Right lobe of liver (tissue), 6 donors: ENCODE results near the gene CRB1. TPM values are rescaled to one million over a fixed set of nuclear protein-coding genes. Genes with fewer than 3 reads are reported as not detected.

Experiments used
- ATAC-seq, 4 donors: fragments of 200-7000 bp; cut with Tn5 transposase; one replicate each; pipeline ENCODE4 v1.9.1; 2020; ENCODE audit warnings: mild to moderate bottlenecking in 4 of 4, moderate library complexity in 4 of 4
- DNase-seq, 3 donors: peaks; one replicate each; pipeline ENCODE4 v3.0.0-alpha.2; 2020
- H3K27ac ChIP-seq, 3 donors: fragments of 200-600 bp; one replicate each; pipeline ENCODE4 v1.8.0; 2022
- H3K27me3 ChIP-seq, 2 donors: fragments of 200-600 bp; one replicate each; pipeline ENCODE4 v1.8.0; 2022
- H3K36me3 ChIP-seq, 4 donors: fragments of 200-600 bp; sonication (generic) in 1 of 4; one replicate each; pipeline versions ENCODE4 v1.5.1 to v1.8.0; 2017 to 2022; ENCODE audit warnings: control low read depth in 1 of 4
- H3K4me1 ChIP-seq, 4 donors: fragments of 200-600 bp; sonication (generic) in 1 of 4; one replicate each; pipeline versions ENCODE4 v1.5.1 to v1.8.0; 2017 to 2022; ENCODE audit warnings: control low read depth in 1 of 4
- H3K4me3 ChIP-seq, 3 donors: fragments of 200-600 bp; one replicate each; pipeline ENCODE4 v1.8.0; 2022
- H3K9me3 ChIP-seq, 4 donors: fragments of 200-600 bp; sonication (generic) in 1 of 4; one replicate each; pipeline versions ENCODE4 v1.5.1 to v1.8.0; 2017 to 2022; ENCODE audit warnings: control low read depth in 1 of 4
- POLR2A ChIP-seq: fragments of 450-650 bp; IDR thresholded peaks from one replicate; pipeline ENCODE4 v1.6.1; 2017; ENCODE audit warnings: antibody characterized with exemption, mild to moderate bottlenecking
- WGBS: methylation state at CpG from one replicate; pipeline ENCODE4 v1.1.6; 2018; ENCODE audit warnings: low coverage, low lambda C conversion rate; ENCODE audit not compliant: insufficient coverage; ENCODE audit errors: missing lambda C conversion rate; 5-methylcytosine and 5-hydroxymethylcytosine counted together
- intact Hi-C, 2 donors: fragments of 100-400 bp; cut with DNase I; formaldehyde crosslinking; loops; one replicate each; pipeline versions ENCODE4 v1.11.2 to v1.14.1; 2022
- total RNA-seq, 6 experiments: library from RNA; depleted of rRNA in 2 of 6; stranded (reverse); fragments of >200 nt in 2 of 6; fragmentation: NEBNext Ultra II Directional in 3 of 6; extraction: Animal tissue kit (Norgen Biotek cat#: 25700) in 3 of 6; gene quantifications; one replicate each; pipeline versions ENCODE4 v1.1.0 to v1.2.4, GENCODE V29; 2016 to 2023
- TF ChIP-seq, protein P1 (sequence below), 4 donors: fragments of 200-600 bp in 3 of 4; fragments of 450-650 bp in 1 of 4; IDR thresholded peaks; one replicate each; pipeline versions ENCODE4 v1.5.1 to v1.8.0; 2016 to 2022; ENCODE audit warnings: antibody characterized with exemption in 4 of 4, mild to moderate bottlenecking in 2 of 4
- donor health status: DM: no; HTN: yes; CAD: no.
- donor health status: DM: no; HTN: no; CAD: no.
- donor health status: DM: no; HTN: no; CAD: no.
- donor health status: DM: no; HTN: yes; CAD: no.
- donor health status: DM: no; HTN: yes; CAD: no.

CRB1 gene
- total RNA-seq, 6 experiments from 2014 or later, result 0.29 TPM; not detected in 5

DNA sequence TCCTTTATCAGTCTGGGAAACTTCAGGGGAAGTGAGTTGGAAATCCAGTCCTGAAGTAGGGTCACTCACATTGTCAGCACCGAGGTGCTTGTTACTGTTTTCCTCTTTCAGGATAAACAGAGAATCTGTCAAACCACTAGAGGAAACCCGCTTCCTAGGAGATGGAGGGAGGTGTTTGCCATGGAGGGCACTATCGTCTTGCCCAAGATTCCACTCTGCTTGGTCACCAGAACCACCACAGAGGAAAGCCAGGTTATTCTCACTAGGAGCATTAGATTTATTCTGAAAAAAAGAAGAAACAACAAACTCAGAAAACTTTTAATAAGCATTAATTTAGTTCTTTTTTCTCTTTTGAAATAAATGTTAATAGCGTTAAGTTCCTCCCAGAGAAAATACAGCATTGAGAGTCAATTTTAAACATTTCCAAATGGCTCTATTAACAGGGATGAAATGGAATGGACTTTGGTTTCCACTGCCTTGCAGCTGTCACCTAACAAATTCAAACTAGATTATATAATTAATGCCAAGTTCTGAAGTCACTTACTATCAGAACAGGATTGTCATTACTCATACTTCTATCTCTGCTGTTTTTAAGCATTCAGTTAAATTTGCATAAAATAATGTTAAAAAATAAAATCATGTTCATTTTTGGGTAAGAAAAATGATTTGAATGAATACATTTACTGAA, 242.8 kb downstream of the CRB1 start:
- TF ChIP-seq POLR2A, result no peak
- TF ChIP-seq, protein P1, sequence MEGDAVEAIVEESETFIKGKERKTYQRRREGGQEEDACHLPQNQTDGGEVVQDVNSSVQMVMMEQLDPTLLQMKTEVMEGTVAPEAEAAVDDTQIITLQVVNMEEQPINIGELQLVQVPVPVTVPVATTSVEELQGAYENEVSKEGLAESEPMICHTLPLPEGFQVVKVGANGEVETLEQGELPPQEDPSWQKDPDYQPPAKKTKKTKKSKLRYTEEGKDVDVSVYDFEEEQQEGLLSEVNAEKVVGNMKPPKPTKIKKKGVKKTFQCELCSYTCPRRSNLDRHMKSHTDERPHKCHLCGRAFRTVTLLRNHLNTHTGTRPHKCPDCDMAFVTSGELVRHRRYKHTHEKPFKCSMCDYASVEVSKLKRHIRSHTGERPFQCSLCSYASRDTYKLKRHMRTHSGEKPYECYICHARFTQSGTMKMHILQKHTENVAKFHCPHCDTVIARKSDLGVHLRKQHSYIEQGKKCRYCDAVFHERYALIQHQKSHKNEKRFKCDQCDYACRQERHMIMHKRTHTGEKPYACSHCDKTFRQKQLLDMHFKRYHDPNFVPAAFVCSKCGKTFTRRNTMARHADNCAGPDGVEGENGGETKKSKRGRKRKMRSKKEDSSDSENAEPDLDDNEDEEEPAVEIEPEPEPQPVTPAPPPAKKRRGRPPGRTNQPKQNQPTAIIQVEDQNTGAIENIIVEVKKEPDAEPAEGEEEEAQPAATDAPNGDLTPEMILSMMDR (IDR thresholded peaks at IDR 0.05), result no peak
- DNase-seq (no peak), ATAC-seq (peak in 2 of 4 donors; percentile 52 to 72)
- no peaks in the 10 kb centered on the region for H3K27me3 ChIP-seq
- no peak overlapping the region for H3K4me3 ChIP-seq
- no peak overlapping the region for H3K27ac ChIP-seq
- no peaks in the 10 kb centered on the region for H3K4me1 ChIP-seq
- 91% methylated on average over 4 of the region's 4 CpGs for WGBS
- H3K36me3 ChIP-seq, result peaks cover 0 to 8% (median 1%) of the 10 kb centered on the region in 4 donors
- intact Hi-C loops, result no loop called here
- no peaks in the 10 kb centered on the region for H3K9me3 ChIP-seq

DNA sequence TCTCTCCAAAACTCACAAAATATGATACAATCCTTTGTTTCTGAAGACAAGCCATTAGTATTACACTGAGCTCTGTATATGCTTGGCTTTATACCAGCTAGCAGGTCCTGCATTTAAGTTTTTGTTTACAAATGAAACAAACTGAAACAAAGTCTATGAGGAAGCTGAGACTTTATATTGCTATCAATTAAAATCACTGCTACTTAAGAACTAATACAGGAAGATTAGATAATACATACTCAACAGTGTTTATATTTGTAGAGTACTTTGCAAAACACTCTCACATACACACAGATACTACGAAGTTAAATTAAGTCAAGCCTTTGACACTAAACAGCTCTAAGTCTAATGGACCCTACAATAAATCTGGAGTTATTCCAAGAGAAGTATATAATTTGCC, 247.4 kb downstream of the CRB1 start:
- Histone ChIP-seq H3K9me3 (no peaks in the 10 kb centered on the region), H3K27ac (no peak overlapping the region), H3K4me1 (no peaks in the 10 kb centered on the region), H3K4me3 (no peak overlapping the region), H3K27me3 (no peaks in the 10 kb centered on the region), H3K36me3 (peaks cover 0 to under 1% (median 0%) of the 10 kb centered on the region in 4 donors)
- TF ChIP-seq POLR2A, result no peak
- TF ChIP-seq, protein P1 (IDR thresholded peaks at IDR 0.05), result no peak
- WGBS, result 92% methylated on average over 1 of the region's 1 CpG
- DNase-seq (no peak), ATAC-seq (no peak)
- intact Hi-C loops, result no loop called here

DNA sequence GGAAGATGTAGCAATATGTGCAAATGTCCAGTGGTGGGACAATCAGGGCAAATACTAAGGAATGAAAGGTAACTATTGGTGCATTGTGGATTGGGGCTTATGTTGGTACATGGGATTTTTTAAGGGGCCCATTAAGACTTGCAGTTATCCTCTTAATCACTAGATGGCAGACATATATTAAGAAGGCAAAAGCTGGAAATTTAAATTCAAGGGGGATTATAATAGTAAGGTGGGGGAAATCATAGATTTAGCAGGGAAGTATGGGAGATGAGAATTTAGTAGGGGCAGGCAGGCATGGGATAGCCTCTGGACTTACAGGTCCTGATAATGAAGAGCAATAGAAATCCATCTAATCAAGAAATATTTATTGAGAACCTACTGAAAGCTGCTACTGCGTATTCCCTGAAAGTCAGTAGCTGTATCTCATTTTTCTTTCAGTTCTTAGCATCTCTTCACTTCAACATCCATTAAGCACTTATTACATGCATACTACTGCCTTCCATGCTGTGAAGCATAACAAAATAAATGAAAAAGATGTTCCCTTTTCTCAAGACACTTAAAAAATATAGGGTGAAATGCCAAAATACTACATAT, 251.8 kb downstream of the CRB1 start:
- Histone ChIP-seq H3K27me3 (no peaks in the 10 kb centered on the region), H3K4me1 (no peaks in the 10 kb centered on the region), H3K9me3 (no peaks in the 10 kb centered on the region), H3K4me3 (no peak overlapping the region), H3K36me3 (no peaks in the 10 kb centered on the region), H3K27ac (no peak overlapping the region)
- ATAC-seq (peak in 2 of 4 donors; percentile 33 to 44), DNase-seq (no peak)
- WGBS, result 86% methylated on average over 1 of the region's 1 CpG
- TF ChIP-seq POLR2A, result no peak
- TF ChIP-seq, protein P1 (IDR thresholded peaks at IDR 0.05), result peak in 3 of 4 donors; percentile 41 to 45 (median 42)
- intact Hi-C loops, result no loop called here

DNA sequence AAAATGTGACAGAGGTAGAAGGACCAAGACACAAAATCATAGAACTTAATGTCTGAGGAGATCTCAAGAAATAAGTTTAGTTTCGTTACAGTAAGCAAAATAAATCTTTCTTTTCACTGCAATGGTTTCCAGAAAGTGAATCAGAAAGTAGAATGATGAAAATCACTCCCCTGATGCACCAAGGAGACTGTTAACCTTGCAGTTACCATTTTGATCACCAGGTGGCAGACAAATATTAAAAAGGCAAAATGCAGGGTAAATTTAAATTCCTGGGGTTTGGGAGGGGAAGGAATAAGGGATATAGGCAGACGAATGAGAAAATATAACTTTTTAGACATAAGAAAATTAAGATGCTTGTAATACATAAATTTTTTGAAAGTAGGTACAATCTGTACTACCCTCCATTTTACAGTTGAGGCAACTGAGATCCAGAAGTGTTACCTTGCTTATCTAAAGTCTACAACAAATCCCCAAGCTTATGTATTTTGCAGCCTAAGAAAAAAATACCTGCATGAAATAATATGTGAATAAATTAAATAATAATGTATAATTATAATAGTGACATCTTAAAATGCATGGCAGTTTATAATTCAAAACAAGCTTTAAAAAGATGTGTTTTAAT, 253.2 kb downstream of the CRB1 start:
- Histone ChIP-seq H3K27ac (no peak overlapping the region), H3K4me3 (no peak overlapping the region), H3K36me3 (no peaks in the 10 kb centered on the region), H3K27me3 (no peaks in the 10 kb centered on the region), H3K9me3 (no peaks in the 10 kb centered on the region), H3K4me1 (no peaks in the 10 kb centered on the region)
- WGBS, result 31% methylated on average over 2 of the region's 2 CpGs
- ATAC-seq, result peak in 3 of 4 donors; percentile 25 to 61 (median 49)
- TF ChIP-seq POLR2A, result no peak
- TF ChIP-seq, protein P1 (IDR thresholded peaks at IDR 0.05), result peak; percentile 54 to 67 (median 62)
- intact Hi-C loops, result no loop called here
- DNase-seq, result no peak
